Measurements from ENCODE around the gene RNF6. TPM values are rescaled to one million over a fixed set of nuclear protein-coding genes. Genes with fewer than 3 reads are reported as not detected.

RNF6 gene
- total RNA-seq, 1 experiment from 2014 or later = 19.5 TPM

GRCh38 chr13:26213345-26213744 lies 8.8 kb downstream of the RNF6 start:
- H4K20me1 ChIP-seq (ENCODE audit: control insufficient read depth, insufficient read depth, insufficient read length) = no peaks in the 10 kb centered on the region
- H4K8ac ChIP-seq (replicated peaks; ENCODE audit: insufficient read length, low read depth, low read length) = no peak overlapping the region
- H2BK12ac ChIP-seq (ENCODE audit: insufficient read length, low read depth, low read length) = no peak overlapping the region
- H3K56ac ChIP-seq (ENCODE audit: insufficient read length, low read depth, low read length) = no peak overlapping the region
- Mint-ChIP-seq H3K27me3 (ENCODE audit: low read depth) (no peaks in the 10 kb centered on the region), H3K9me3 (no peaks in the 10 kb centered on the region), H3K27ac (no peak overlapping the region), H3K36me3 (ENCODE audit: insufficient read depth in 1 of 3, low read depth in 3 of 3) (peaks cover 18 to 47% (median 41%) of the 10 kb centered on the region in 3 experiments; a peak in 6 of 7 replicates), H3K4me1 (no peaks in the 10 kb centered on the region), H3K4me3 (no peak overlapping the region)
- H3K27me3 ChIP-seq (ENCODE audit: insufficient read depth, low read length) = no peaks in the 10 kb centered on the region
- no peaks in the 10 kb centered on the region for H3K79me2 ChIP-seq (ENCODE audit: insufficient read depth, low read length)
- no peak for TF ChIP-seq CTCF (conservative IDR thresholded peaks at IDR 0.05)
- H2BK20ac ChIP-seq (ENCODE audit: low read depth, low read length, poor library complexity, severe bottlenecking) = no peak overlapping the region
- H3K23me2 ChIP-seq (ENCODE audit: insufficient read length, low read depth, low read length, poor library complexity, severe bottlenecking) = no peaks in the 10 kb centered on the region
- H2AFZ ChIP-seq (ENCODE audit: low read length) = no peak overlapping the region
- no peak overlapping the region for H2BK120ac ChIP-seq (ENCODE audit: low read depth, low read length, poor library complexity, severe bottlenecking)
- H3K4me1 ChIP-seq (ENCODE audit: insufficient read depth, low read length) = no peaks in the 10 kb centered on the region
- no peak overlapping the region for H3K18ac ChIP-seq (ENCODE audit: insufficient read length, low read depth, low read length)
- H4K5ac ChIP-seq (ENCODE audit: insufficient read length, low read depth, low read length) = no peak overlapping the region
- no peak overlapping the region for H3K4me2 ChIP-seq (ENCODE audit: insufficient read depth, insufficient read length, low read length)
- no CpG with 5 or more reads among the region's 1 CpG for WGBS (ENCODE audit: extremely low coverage, insufficient read length, low lambda C conversion rate)
- H3K79me1 ChIP-seq (ENCODE audit: insufficient read depth, low read depth, low read length, poor library complexity, severe bottlenecking) = no peaks in the 10 kb centered on the region
- H3K4ac ChIP-seq (ENCODE audit: low read depth, low read length) = no peak overlapping the region
- no peak overlapping the region for H2BK5ac ChIP-seq (ENCODE audit: insufficient read length, low read length)
- H3K14ac ChIP-seq (ENCODE audit: insufficient read depth, low read length) = no peak overlapping the region
- H3T11ph ChIP-seq (ENCODE audit: low read length) = no peak overlapping the region
- no peak overlapping the region for H3K27ac ChIP-seq (ENCODE audit: insufficient read length, low read depth, low read length)
- no peak overlapping the region for H3K23ac ChIP-seq (ENCODE audit: insufficient read length, low read depth, low read length)
- no peak overlapping the region for H2AK5ac ChIP-seq (ENCODE audit: insufficient read length, low read length)
- no peaks in the 10 kb centered on the region for H3K9me3 ChIP-seq (ENCODE audit: control insufficient read depth, low read depth, low read length)
- no peak overlapping the region for H3K9ac ChIP-seq (ENCODE audit: extremely low read depth, insufficient read length, low read length)
- H2BK15ac ChIP-seq (ENCODE audit: low read depth, low read length) = no peak overlapping the region
- DNase-seq = no peak
- no peak overlapping the region for H4K91ac ChIP-seq (ENCODE audit: insufficient read length, low read depth, low read length)

Data from H9 (cell line).